H9 (cell line): ENCODE measurements around the gene ST7L. TPM values are rescaled to one million over a fixed set of nuclear protein-coding genes. Genes with fewer than 3 reads are reported as not detected.

ENCODE experiments used
- DNase-seq: peaks from one replicate; pipeline ENCODE4 v3.0.0-alpha.2; 2017
- H2AFZ ChIP-seq: one replicate; pipeline ENCODE4 v1.6.1; 2013; ENCODE audit warnings: mild to moderate bottlenecking, low read length, control low read depth, moderate library complexity
- H2AK5ac ChIP-seq: 2 replicates; pipeline ENCODE4 v1.6.1; 2013; ENCODE audit warnings: low read length, control low read depth, mixed read lengths; ENCODE audit not compliant: insufficient read length
- H2BK120ac ChIP-seq: one replicate; pipeline ENCODE4 v1.6.1; 2013; ENCODE audit warnings: low read depth, mild to moderate bottlenecking, low read length, control low read depth, inconsistent platforms; ENCODE audit not compliant: poor library complexity, severe bottlenecking
- H2BK12ac ChIP-seq: 2 replicates; pipeline ENCODE4 v1.6.1; 2013; ENCODE audit warnings: low read length, control low read depth, mixed read lengths, low read depth; ENCODE audit not compliant: insufficient read length
- H2BK15ac ChIP-seq: 2 replicates; pipeline ENCODE4 v1.6.1; 2013; ENCODE audit warnings: low read depth, low read length, control low read depth
- H2BK20ac ChIP-seq: one replicate; pipeline ENCODE4 v1.6.1; 2013; ENCODE audit warnings: low read depth, mild to moderate bottlenecking, low read length, control low read depth, inconsistent platforms; ENCODE audit not compliant: poor library complexity, severe bottlenecking
- H2BK5ac ChIP-seq: 2 replicates; pipeline ENCODE4 v1.6.1; 2013; ENCODE audit warnings: low read length, control low read depth, mixed read lengths; ENCODE audit not compliant: insufficient read length
- H3K14ac ChIP-seq: 2 replicates; pipeline ENCODE4 v1.6.1; 2013; ENCODE audit warnings: low read length, control low read depth; ENCODE audit not compliant: insufficient read depth
- H3K18ac ChIP-seq: 2 replicates; pipeline ENCODE4 v1.6.1; 2013; ENCODE audit warnings: low read depth, mild to moderate bottlenecking, mixed read lengths, low read length, control low read depth; ENCODE audit not compliant: insufficient read length
- H3K23ac ChIP-seq: 2 replicates; pipeline ENCODE4 v1.6.1; 2013; ENCODE audit warnings: low read length, control low read depth, mixed read lengths, low read depth; ENCODE audit not compliant: insufficient read length
- H3K23me2 ChIP-seq: 2 replicates; pipeline ENCODE4 v1.6.1; 2013; ENCODE audit warnings: low read depth, mild to moderate bottlenecking, mixed read lengths, low read length, control low read depth; ENCODE audit not compliant: insufficient read length, poor library complexity, severe bottlenecking
- H3K27ac ChIP-seq: 2 replicates; pipeline ENCODE4 v1.5.1; 2013; ENCODE audit warnings: low read length, control low read depth, mixed read lengths, low read depth; ENCODE audit not compliant: insufficient read length
- H3K27me3 ChIP-seq: 2 replicates; pipeline ENCODE4 v1.6.1; 2013; ENCODE audit warnings: low read length, control low read depth, inconsistent platforms; ENCODE audit not compliant: insufficient read depth
- H3K4ac ChIP-seq: 2 replicates; pipeline ENCODE4 v1.6.1; 2013; ENCODE audit warnings: low read depth, mild to moderate bottlenecking, control low read depth, inconsistent platforms, low read length, moderate library complexity
- H3K4me1 ChIP-seq: 2 replicates; pipeline ENCODE4 v1.6.1; 2013; ENCODE audit warnings: low read length, control low read depth, inconsistent platforms; ENCODE audit not compliant: insufficient read depth
- H3K4me2 ChIP-seq: 2 replicates; pipeline ENCODE4 v1.6.1; 2013; ENCODE audit warnings: low read length, control low read depth, mixed read lengths; ENCODE audit not compliant: insufficient read length, insufficient read depth
- H3K56ac ChIP-seq: 2 replicates; pipeline ENCODE4 v1.6.1; 2013; ENCODE audit warnings: low read depth, mild to moderate bottlenecking, mixed read lengths, low read length, control low read depth; ENCODE audit not compliant: insufficient read length
- H3K79me1 ChIP-seq: 2 replicates; pipeline ENCODE4 v1.6.1; 2013; ENCODE audit warnings: low read depth, mild to moderate bottlenecking, moderate library complexity, low read length, control low read depth, inconsistent platforms; ENCODE audit not compliant: insufficient read depth, poor library complexity, severe bottlenecking
- H3K79me2 ChIP-seq: 2 replicates; pipeline ENCODE4 v1.6.1; 2013; ENCODE audit warnings: low read length, control low read depth, inconsistent platforms; ENCODE audit not compliant: insufficient read depth
- H3K9ac ChIP-seq: 2 replicates; pipeline ENCODE4 v1.6.1; 2013; ENCODE audit warnings: low read length, control low read depth, mixed read lengths; ENCODE audit not compliant: insufficient read length; ENCODE audit errors: extremely low read depth
- H3K9me3 ChIP-seq: one replicate; pipeline ENCODE4 v1.6.1; 2013; ENCODE audit warnings: low read depth, low read length, inconsistent platforms; ENCODE audit not compliant: control insufficient read depth
- H3T11ph ChIP-seq: one replicate; pipeline ENCODE4 v1.6.1; 2013; ENCODE audit warnings: mild to moderate bottlenecking, low read length, control low read depth, inconsistent platforms
- H4K20me1 ChIP-seq: one replicate; pipeline ENCODE4 v1.6.1; 2013; ENCODE audit not compliant: control insufficient read depth, insufficient read length, insufficient read depth
- H4K5ac ChIP-seq: 2 replicates; pipeline ENCODE4 v1.6.1; 2013; ENCODE audit warnings: low read depth, mild to moderate bottlenecking, mixed read lengths, low read length, control low read depth; ENCODE audit not compliant: insufficient read length
- H4K8ac ChIP-seq: replicated peaks from 2 replicates; pipeline ENCODE4 v1.6.1; 2013; ENCODE audit warnings: low read length, control low read depth, mixed read lengths, low read depth; ENCODE audit not compliant: insufficient read length
- H4K91ac ChIP-seq: 2 replicates; pipeline ENCODE4 v1.6.1; 2013; ENCODE audit warnings: low read depth, mild to moderate bottlenecking, moderate library complexity, mixed read lengths, low read length, control low read depth; ENCODE audit not compliant: insufficient read length
- H3K27ac Mint-ChIP-seq, 3 experiments: 2 replicates in 2 of 3; 3 replicates in 1 of 3; pipeline ENCODE4 v1.8.0; 2020 to 2021; ENCODE audit warnings: mixed read lengths in 3 of 3, mild to moderate bottlenecking in 1 of 3, moderate library complexity in 1 of 3
- H3K27me3 Mint-ChIP-seq: 2 replicates; pipeline ENCODE4 v1.8.0; 2021; ENCODE audit warnings: low read depth, mild to moderate bottlenecking, moderate library complexity, mixed read lengths
- H3K36me3 Mint-ChIP-seq, 3 experiments: 2 replicates in 2 of 3; 3 replicates in 1 of 3; pipeline ENCODE4 v1.8.0; 2020 to 2021; ENCODE audit warnings: low read depth in 3 of 3, mixed read lengths in 3 of 3; ENCODE audit not compliant: insufficient read depth in 1 of 3
- H3K4me1 Mint-ChIP-seq, 2 experiments: 2 replicates each; pipeline ENCODE4 v1.8.0; 2020; ENCODE audit warnings: mixed read lengths in 2 of 2
- H3K4me3 Mint-ChIP-seq, 2 experiments: 2 replicates in 1 of 2; 3 replicates in 1 of 2; pipeline ENCODE4 v1.8.0; 2020 to 2021; ENCODE audit warnings: mild to moderate bottlenecking in 2 of 2, mixed read lengths in 2 of 2, moderate library complexity in 1 of 2
- H3K9me3 Mint-ChIP-seq, 2 experiments: 2 replicates in 1 of 2; 3 replicates in 1 of 2; pipeline ENCODE4 v1.8.0; 2020; ENCODE audit warnings: mild to moderate bottlenecking in 2 of 2, mixed read lengths in 2 of 2, moderate library complexity in 1 of 2
- CTCF ChIP-seq: fragments of 200-600 bp; sonication (generic); conservative IDR thresholded peaks from 3 replicates; pipeline ENCODE4 v1.8.0; 2021; ENCODE audit warnings: antibody characterized with exemption, mild to moderate bottlenecking
- WGBS: extraction: QIAGEN DNeasy Blood & Tissue Kit; methylation state at CpG from one replicate; pipeline ENCODE4 v1.1.7; 2013; ENCODE audit warnings: missing lambda C conversion rate, low lambda C conversion rate, mixed read lengths; ENCODE audit not compliant: insufficient read length; ENCODE audit errors: extremely low coverage; 5-methylcytosine and 5-hydroxymethylcytosine counted together
- total RNA-seq: library from RNA; stranded (reverse); gene quantifications from 2 replicates; pipeline ENCODE4 v1.2.1, GENCODE V29; 2021

The ST7L gene
- total RNA-seq, 1 experiment from 2014 or later, result 16.0 TPM

DNA sequence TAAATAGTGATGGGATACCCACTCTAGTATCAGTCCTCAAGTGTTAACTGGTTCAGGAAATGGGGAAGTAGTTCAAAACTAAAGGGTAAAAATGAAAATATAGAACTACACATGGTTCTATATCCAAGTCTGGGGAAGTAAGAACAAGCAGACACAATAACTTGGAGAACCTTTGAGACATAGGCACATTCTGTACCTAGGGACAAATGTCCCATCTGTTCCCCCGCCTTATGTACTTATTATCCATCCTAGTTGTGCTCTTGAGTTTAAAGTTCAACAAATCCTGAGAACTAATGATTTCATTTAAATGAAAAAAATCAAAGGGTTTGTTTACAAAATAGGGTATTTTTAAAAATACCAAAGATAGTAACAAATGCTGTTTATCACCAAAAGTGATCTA, 77.6 kb downstream of the ST7L start:
- no peaks in the 10 kb centered on the region for H3K27me3 ChIP-seq
- no peak for TF ChIP-seq CTCF
- Mint-ChIP-seq H3K36me3 (peaks cover 0 to 5% (median 4%) of the 10 kb centered on the region in 3 experiments; a peak in 1 of 7 replicates), H3K4me3 (no peak overlapping the region), H3K27me3 (no peaks in the 10 kb centered on the region), H3K27ac (no peak overlapping the region), H3K9me3 (no peaks in the 10 kb centered on the region), H3K4me1 (no peaks in the 10 kb centered on the region)
- H3T11ph ChIP-seq, result no peak overlapping the region
- no peaks in the 10 kb centered on the region for H3K79me1 ChIP-seq
- no peak overlapping the region for H2AK5ac ChIP-seq
- H3K14ac ChIP-seq, result no peak overlapping the region
- H4K8ac ChIP-seq, result no peak overlapping the region
- no peak for DNase-seq
- no peak overlapping the region for H2BK15ac ChIP-seq
- no peak overlapping the region for H3K4ac ChIP-seq
- no peaks in the 10 kb centered on the region for H3K9me3 ChIP-seq
- H2AFZ ChIP-seq, result no peak overlapping the region
- H3K27ac ChIP-seq, result no peak overlapping the region
- H3K4me2 ChIP-seq, result no peak overlapping the region
- no peak overlapping the region for H3K18ac ChIP-seq
- H2BK5ac ChIP-seq, result no peak overlapping the region
- no peaks in the 10 kb centered on the region for H3K4me1 ChIP-seq
- no peak overlapping the region for H4K5ac ChIP-seq
- no peaks in the 10 kb centered on the region for H3K79me2 ChIP-seq
- H3K23me2 ChIP-seq, result no peaks in the 10 kb centered on the region
- no peak overlapping the region for H2BK12ac ChIP-seq
- no peak overlapping the region for H3K56ac ChIP-seq
- H3K23ac ChIP-seq, result no peak overlapping the region
- no peak overlapping the region for H4K91ac ChIP-seq
- no peak overlapping the region for H2BK120ac ChIP-seq
- no CpG with 5 or more reads among the region's 1 CpG for WGBS
- no peak overlapping the region for H3K9ac ChIP-seq
- no peaks in the 10 kb centered on the region for H4K20me1 ChIP-seq
- no peak overlapping the region for H2BK20ac ChIP-seq
